ENCODE data around the gene KRT6A.

Gene KRT6A

DNA sequence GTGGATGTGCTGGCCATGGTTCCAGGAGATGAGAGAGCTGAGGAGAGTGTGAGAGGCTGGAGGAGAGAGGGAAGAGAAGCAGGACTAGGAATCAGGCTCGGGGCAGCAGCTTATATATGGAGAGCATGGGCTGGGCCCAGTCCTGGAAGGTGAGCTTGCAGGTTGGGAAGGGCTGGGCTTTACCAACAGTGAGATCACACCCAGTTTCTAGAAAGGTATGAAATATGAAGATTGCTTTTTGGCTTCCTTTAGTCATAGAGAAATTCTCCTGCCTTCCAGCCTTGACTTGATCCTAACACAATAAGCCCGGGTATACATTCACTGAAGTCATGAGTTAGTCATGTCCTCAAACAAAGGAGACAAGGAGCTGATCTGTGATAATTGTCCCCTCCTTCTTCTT lies at the start of gene KRT6A:
KRT6A (minus strand) TSS at position 86 of the 400 bp plus-strand sequence; CDS start at position 17, 69 bp downstream.
- ATAC-seq: no peak

DNA sequence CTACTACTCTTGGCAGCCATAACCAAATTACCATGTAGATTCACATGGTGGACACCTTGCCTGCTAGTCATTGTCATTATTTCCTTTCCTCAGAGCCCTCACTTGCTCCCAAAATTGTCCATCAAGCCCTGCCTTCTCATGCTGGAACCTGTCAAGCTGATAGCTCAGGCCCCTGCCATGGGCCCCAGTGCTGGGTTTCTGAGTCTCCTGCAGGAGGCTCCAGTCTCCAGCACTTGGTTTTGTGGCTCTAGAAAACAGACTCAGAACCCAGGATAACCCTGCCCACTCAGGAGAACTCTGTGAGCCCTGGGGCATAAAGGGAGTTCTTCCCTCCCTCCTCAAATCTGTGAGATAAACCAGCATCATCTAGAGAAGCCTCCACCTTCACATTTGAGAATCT lies 49.1 kb upstream of the KRT6A start:
- ATAC-seq: no peak

DNA sequence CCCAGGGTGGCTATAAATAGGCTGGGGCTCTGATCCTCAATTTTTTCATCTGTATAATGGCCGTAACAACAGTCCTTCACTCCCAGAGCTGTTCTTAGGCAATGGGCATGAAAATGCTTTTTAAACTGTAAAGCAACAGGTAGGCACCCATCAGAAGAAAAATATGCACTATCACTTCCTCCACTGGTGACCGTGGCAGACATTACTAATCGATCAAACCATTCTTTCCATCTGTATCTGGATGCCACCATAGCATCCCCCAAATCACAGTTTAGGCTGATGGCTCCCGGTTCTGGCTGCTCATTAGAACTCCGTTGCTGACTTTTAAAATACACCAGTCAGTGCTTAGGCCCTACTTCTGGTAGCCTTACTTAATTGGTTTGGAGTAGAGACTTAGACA lies 48.7 kb upstream of the KRT6A start:
- ATAC-seq: no peak

DNA sequence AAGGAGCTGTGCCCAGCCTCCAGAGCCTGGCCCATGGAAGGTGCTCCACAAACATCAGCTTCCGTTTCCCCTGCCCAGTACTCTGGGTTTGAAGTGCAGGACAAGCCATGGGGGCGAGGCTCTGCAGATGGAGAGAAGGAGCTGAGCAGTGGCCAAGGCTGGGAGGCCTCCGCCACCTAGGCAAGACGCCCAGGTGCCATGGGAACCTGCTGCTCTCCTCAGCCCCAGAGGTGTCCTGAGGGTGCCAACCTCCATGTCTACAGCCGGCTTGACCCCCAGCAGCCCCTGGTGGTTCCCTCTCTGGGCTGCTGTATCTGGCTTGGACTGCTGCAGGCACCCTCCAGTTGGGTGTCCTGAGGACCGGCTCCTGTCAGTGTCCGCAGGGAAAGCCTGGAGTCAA lies 47.5 kb upstream of the KRT6A start:
- no peak for ATAC-seq

DNA sequence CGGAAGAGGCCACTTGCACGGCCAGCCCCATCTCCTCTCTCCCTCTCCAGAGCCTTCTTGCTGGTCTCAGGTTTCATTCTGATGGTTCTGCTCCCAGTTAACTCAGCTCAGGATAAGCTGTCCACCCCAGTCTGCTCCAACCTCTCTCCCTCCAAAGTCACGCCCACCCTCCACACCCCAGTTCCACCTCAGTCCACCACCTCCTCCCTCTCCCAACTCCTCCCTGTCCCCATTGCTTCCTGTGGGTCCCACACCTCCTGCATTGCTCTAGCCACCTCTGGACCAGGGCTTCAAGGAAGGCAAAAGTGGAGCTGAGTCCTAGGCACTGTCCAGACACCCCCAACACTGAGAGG lies 46.7 kb upstream of the KRT6A start:
- no peak for ATAC-seq

DNA sequence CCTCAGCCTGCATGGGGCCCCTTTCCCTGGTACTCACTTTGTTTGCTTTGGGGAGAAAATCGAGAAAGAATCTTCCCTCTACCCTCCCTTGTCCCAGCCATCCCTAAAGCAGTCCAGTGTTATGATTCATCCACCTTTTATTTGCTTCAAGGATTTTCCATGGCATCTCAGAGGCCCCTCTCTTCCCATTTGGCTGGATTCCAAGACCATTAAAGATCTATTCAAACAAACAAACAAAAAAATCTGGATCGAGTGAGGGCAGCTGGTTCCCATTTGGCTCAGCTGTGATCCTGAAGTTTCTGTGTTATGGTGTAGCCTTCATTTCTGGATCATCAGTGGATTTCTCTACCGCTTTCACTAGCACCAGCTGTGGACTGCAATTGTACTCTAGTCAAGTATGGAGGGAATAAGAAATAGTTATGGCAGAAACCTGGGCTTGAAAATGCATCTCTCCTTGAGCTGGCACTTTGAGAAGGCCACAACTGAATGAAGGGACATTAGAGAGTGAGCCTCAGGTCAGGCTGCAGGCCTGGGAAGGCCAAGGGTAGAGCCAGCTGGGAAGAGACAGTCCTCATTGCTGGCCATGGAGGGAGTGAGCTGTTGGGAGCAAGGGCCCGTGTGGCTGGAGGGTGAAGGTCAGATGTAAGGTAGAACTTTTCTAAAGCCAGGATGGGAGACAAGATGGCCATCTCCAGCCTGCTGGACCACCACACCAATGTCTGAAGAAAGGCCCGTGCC lies 46.2 kb upstream of the KRT6A start:
- no peak for ATAC-seq

DNA sequence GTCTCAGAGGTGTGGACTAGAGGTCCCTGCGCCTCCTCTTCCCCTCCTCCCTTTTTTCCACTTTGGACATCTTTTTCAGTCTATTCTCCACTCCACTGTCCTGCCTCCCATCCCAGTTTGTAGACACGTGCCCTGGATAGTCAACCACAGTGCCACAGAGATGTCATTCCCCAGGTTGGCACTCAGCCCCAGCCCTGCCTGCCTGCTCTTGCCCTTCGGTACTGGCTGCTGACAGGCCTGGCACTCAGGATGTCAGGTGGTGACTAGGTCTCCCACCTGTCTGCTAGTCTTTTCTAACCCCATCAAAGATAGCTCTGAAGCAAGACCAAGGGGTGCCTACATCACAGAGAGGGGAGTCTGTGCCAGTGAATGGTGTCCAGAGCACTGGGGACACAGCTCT lies 44.0 kb upstream of the KRT6A start:
- no peak for ATAC-seq

DNA sequence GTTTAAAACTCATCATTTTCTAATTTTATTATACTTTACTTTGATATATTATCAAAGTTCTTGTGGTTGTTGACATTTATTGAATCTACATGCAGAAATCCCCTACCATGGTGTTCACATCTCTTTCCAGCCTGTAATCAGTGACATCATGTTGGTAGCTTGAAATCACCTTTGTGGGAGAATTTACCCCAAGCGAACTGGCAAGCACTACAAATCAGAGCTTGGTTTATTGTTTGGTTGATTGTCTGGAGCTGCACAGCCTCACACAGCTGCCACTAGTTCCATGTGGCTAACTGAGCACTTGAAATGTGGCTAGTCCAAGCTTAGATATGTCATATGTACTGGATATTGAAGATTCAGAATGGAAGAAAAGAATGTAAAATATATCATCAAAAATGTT lies 42.5 kb upstream of the KRT6A start:
- no peak for ATAC-seq

DNA sequence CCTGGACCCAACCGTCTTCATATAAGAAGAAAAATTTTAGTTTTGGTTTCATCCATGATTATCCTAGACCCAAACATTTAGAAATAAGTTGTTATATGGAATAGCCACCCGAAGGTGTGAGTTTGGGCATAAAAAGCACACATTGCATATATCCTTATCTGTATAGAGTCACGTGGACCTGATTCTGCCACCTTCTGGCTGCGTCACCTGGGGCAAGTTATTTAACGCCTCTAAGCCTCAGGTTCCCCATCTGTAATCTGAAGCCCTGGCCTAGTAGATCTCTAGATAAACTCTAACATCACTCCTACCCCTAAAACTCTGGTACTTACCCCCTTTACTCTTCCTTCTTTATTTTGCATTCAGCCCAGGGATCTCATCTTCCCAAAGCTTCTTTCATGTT lies 41.4 kb upstream of the KRT6A start:
- ATAC-seq: no peak

DNA sequence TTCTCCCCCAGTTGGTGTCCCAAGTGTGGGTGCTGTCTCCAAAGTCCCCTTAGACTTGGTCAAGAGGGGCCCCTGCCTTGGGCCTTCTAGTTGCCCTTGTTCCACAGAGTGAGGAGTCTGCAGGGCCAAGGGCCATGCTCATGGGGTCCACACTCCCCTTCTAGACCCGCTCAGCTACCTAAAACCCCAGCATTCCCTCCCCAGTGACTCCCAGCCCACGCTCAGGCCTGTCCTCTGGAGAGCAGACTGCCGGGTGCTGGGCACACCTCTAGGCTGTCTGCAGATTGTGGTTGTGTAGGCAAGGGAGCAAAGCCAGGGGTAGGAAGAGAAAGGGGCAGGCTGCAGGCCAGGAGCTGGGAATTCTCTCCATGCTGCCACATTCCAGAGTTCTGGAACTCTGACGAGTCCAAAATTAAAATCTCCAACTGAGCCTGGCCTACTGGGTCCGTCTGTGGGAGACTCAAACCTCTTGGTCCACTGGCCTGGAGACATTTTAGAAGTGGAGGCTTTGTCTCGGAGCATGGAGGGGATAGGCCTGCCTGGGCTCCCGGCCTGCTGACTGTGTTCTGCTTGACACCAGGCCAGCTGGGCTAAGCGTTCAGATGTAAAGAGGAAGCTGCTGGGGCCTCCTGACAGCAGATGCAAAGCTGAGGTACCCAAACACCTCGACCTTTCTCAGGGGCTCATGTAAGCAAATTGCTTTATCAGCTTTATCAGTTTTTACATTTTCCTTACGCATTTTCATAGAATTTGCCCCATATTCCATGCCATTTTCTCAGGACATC lies 40.8 kb upstream of the KRT6A start:
- no peak for ATAC-seq

DNA sequence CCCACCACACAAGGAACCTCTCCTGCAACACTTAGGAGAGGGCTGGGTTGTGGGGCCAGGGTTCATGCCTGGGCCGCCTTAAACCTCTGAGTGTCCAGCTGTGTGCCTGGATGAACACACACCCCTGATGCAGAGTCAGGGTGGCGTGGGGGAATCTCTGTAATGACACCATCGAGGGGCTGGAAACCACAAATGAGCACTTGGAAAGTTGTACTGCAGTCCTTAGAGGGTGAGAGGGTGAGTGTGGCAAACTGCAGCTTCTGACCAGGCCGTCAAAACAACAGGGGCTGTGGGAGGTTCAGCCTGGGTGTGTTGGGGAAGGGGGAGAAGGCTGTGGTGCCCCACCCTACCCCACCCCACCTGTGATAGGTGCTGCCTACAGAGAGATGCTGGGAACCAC lies 39.6 kb upstream of the KRT6A start:
- ATAC-seq: no peak

DNA sequence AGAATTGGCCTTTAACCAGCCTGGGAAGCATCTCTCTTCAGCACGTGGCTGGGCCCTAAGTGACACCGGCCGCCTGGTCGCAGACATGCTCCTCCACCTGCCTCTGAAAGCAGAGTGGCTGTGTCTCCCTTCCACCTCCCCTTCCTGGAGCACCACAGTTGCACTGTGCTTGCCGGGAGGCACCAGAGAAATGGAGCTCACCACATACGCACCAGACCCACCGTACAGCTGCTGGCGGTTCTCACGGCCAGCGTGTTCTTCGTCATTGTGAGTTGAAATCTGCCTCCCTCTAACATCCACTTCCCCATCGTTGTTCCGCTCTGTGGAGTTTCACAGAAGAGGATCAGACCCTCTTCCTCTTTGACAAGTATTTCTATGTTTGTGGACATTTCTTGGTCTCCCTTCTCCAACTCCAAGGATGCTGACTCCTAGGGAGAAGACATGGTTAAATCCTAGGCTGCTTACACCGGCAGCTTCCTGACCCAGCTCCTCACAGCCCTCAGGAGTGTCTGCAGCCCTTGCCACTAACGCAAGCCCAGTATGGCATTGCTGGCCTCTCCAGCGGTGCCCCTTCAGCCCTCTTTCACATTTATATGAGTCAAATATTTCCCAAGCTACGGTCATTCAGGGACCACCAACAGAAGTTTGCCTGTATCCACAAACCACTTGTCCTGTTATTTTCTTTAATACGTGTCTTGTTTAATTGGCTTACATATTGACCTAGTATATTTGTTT lies 38.7 kb upstream of the KRT6A start:
- no peak for ATAC-seq

DNA sequence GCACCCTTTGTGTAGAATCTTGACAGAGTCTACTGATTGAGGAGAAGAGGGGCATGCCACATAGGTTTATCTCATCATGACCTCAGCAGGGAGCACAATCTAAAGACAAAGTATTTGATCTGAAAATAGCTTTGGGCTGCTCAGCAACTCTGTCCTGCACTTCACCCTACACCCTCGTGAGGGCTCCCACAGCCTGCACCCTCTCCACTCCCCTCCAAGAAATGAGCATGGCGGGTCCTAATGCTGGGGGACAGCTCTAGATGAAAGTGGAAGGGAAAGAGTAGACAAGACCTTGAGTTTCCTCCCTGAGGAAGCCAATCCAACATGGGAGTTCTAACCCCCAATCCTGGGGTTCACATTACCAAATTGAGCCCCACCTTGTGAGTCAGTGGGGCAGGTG lies 37.8 kb upstream of the KRT6A start:
- ATAC-seq: no peak

DNA sequence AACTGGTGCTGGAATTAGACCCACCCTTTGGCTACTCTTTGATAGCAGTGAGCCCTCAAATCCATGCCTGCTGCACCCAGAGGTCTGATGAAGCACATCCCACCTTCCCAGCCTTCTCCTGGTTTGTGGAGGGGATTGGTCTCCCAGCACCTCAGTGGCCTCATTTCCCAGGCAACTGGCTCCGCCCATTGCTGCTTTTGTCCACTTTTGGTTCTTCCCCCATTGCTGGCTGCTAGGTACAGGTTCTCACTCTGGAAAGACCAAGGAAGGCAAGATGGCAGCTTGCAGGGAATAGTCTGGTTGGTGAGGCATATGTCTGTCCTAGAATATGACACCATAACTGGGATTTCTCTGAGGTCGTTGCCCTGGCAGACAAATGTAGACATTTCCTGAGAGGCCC lies 37.3 kb upstream of the KRT6A start:
- ATAC-seq: no peak

DNA sequence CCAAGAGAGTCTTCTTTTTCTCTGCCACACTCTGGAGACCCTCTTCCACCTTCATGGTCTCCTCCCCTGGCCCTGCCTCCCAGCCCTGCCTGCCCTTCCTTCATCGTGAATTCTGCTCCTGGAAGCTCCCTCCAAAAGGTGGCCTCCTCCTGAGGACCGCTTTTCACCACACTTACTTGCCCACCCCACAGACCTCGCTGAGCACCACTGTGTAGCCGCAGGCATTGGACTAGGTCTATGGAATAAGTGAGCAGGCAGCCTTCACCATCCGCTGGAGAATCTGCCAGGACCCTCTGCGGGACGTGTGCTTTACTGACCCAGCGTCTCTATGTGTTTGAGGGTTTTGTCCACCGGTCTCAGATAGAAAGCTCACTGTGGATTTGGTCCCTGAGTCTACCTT lies 36.8 kb upstream of the KRT6A start:
- ATAC-seq: no peak

DNA sequence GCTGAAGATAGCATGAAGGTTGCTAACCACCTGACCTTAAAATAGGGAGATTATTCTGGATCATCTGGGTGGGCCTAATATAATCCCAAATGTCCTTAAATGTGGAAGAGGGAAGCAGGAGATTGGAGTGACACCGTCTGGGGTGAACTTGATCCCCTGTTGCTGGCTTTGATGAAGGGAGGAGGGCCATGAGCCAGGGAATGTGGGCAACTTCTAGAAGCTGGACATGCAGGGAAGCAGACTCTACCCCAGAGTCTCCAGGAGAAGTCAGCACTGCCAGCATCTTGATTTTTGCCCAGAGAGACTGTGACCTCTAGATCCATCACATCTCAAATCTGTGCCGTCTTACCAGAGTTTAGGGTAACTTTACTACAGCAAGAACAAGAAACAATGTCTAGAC lies 36.4 kb upstream of the KRT6A start:
- no peak for ATAC-seq

DNA sequence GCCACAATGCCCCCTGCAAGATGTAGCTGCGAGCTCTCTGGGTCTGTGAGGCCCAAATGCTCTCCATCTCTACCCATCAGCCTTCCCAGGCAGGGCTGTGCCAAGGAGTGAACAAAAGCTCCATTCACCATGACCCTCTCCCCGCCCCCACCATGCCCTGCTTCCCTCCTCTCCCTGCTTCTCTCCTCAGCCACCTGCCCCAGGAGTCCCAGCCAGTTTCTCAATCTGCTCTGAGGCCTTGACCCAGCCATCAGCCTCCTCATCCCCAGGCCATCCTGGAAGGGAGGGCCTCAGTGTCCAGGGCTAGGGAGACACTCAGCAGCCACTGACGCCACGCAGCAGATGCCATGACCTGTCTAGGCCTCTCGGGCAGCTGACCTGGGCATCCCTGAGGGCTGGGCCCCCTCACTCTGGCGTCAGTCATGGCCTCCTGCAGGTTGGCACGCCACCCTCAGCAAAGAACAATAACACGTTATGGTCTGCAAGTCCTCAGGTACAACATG lies 35.6 kb upstream of the KRT6A start:
- no peak for ATAC-seq

DNA sequence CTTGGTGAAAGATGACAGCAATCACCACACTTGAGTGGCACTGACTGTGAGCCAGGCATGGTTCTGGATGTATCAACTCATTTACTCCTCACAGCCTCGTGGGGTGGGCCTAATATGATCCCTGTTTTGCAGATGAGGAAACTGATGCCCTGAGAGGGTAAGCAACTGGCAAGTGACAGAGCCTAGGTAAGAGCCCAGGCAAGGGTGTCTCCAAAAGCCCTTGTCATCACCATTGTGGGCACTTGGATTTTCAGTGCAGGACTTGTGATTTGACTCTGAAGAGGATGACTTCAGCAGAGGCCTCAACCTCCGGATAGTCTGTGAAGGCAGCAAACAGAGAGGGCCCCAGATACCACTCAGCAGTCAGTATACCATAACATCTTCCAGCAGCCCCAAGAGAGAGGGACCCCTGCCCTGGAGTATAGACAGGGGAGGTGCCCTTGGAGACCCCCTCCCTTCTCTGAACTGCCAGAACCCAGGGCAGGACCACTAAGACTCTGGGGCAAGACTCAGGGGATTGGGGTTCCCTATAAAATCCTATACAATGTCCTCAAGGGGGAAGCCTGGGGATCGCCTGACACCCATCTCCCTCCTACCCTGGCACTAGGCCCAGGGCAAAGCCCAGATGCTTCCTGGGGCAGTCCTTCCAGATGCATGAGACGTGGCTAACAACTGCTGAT lies 34.2 kb upstream of the KRT6A start:
- ATAC-seq: no peak

DNA sequence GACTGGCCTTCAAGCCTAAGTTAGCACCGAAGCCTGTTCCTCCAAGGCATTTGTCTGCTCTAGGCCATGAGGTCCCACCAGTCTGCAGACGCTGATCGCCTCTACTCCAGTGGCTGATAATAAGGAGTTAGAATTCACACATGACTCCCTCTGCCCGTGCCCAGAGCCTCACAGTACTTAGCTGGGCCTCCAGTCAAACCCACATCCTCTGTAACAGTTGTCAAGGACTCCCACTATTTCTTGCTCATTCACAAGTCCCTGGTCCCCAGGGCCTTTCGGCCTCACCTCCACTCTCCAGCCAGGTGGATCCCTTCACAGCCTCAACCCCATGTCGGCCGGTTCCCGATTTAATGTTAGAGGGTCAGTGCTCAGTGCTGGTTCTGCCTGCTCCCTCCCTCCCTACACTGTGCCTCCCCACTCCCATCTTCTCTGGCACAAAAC lies 33.5 kb upstream of the KRT6A start:
- ATAC-seq: no peak

DNA sequence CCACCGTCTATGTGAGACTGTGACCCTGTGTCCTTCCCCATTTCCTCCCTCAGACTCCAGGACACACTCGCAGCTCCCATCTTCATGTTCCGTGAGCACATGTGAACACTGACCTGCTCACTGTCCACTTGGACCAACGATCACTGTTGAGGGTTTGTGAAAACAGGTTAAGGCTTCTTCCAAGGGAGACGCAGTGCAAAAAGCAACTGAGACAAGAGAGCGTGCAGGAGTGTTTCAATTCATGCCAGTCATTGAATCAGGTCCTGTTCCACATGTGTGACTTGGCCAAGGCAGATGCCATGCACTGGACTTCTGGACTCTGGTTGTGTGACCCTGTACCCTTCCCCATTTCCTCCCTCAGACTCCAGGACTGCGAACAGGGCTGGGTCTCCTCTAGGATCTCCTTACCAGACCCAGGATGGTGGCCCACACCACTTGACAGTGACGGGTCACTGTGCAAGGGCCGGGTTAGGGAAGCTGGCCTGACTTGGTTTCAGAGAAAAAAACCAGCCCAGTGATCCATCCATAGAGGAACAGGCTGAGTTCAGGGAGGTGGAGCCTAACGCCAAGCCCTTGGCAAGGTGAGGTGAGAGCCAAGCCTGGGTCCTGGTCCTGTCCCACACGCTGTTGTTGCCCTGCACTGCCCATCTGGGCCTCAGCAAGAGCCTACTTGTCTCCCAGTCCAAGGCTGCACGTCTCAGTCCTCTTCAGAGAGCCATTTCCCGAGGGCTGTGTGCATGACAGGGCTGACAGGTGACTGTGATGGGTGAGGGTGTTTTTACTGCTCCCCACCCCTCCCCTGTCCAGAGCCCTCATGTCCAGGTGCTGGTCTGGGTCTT lies 32.8 kb upstream of the KRT6A start:
- ATAC-seq: no peak

DNA sequence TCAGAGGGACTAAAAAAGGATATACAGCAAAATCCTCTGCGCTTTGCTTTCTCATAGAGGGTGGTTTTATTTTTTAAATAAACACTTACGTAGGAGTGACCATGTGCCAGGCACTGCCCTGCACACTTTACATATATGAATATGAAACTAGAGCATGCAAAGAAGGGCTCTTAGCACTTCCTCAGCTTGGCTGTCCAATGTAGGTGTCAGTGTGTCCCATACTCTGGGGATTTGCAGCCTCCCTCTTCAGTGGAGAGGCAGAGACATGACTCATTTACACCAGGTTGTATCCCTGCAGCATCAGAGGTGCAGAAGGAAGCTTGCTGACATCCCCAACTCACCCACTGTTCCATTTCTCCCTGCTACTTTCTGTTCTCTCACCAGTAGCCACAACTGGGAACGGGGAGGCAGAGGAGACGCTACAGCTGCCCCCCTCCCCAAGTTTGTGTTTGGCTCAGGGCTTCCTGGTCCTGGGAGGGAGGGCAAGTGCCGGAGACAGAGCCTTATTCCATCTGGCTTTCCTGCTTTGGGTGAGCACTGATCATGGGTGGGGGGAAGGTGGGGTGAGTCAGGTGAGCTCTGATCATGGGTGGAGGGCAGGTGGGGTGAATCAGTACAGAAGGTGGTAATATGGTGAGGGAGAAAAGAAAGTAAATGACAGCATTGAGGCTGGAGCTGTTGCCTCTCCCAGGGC lies 32.0 kb upstream of the KRT6A start:
- ATAC-seq: no peak

Measured in activated CD4-positive, CD25-positive, alpha-beta regulatory T cell treated with anti-CD3 and anti-CD28 coated beads, Interleukin-2, amount 50 U/mL, for 24 hours (primary cell).